ENCODE results near the gene B4GALT6. TPM values are rescaled to one million over a fixed set of nuclear protein-coding genes. Genes with fewer than 3 reads are reported as not detected.

The B4GALT6 gene
- total RNA-seq, 2 experiments from 2014 or later = 2.7 to 3.6 TPM

GRCh38 chr18:31643003-31643402 is 41.4 kb downstream of the B4GALT6 start:
- intact Hi-C loops (cut with micrococcal nuclease) = no loop called here
- Mint-ChIP-seq H3K4me1 (ENCODE audit: low read depth) (peaks cover 11% of the 10 kb centered on the region), H3K27me3 (ENCODE audit: low read depth) (no peaks in the 10 kb centered on the region), H3K27ac (no peak overlapping the region), H3K4me3 (no peak overlapping the region), H3K9me3 (no peaks in the 10 kb centered on the region), H3K36me3 (ENCODE audit: low read depth) (no peaks in the 10 kb centered on the region)
- DNase-seq = no peak
- CTCF ChIA-PET = no interaction called here

- Mint-ChIP-seq H3K9me3 (peaks cover 2% of the 10 kb centered on the region), H3K4me3 (no peak overlapping the region), H3K36me3 (ENCODE audit: low read depth) (peaks cover 4% of the 10 kb centered on the region), H3K27me3 (ENCODE audit: low read depth) (peaks cover 6% of the 10 kb centered on the region), H3K27ac (no peak overlapping the region), H3K4me1 (ENCODE audit: low read depth) (peaks cover 14% of the 10 kb centered on the region)
- CTCF ChIA-PET = interaction anchor here (0.6 kb wide), 1 partner anchor 120 kb away, joined by 5 read pairs; no protein-coding TSS in a partner anchor
- DNase-seq = no peak
- intact Hi-C loops (cut with micrococcal nuclease) = no loop called here
Observed at GRCh38 chr18:31637445-31637844, 46.9 kb downstream of the B4GALT6 start.

DNA sequence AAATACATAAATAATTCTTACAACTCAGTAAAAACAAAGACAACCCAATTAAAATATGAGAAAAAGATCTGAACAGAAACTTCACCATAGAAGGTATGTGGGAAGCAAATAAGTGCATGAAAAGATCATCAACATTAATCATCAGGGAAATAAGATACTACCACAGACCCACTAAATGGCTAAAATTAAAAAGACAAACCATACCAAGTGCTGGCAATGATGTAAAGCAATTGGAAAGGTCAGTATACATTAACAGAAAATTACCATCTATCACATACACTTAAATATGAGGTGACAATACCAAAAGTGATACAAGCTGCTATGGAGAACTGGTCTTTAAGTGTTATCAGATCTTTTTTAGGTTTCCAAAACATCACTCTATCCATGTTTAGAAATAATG is 48.0 kb downstream of the B4GALT6 start:
- peaks cover 2% of the 10 kb centered on the region for H3K9me3 Mint-ChIP-seq
- H3K4me1 Mint-ChIP-seq (ENCODE audit: low read depth) = peaks cover 14% of the 10 kb centered on the region
- no peak for DNase-seq
- CTCF ChIA-PET = no interaction called here
- intact Hi-C loops (cut with micrococcal nuclease) = no loop called here
- H3K27ac Mint-ChIP-seq = no peak overlapping the region
- H3K27me3 Mint-ChIP-seq (ENCODE audit: low read depth) = peaks cover 6% of the 10 kb centered on the region
- no peak overlapping the region for H3K4me3 Mint-ChIP-seq
- peaks cover 4% of the 10 kb centered on the region for H3K36me3 Mint-ChIP-seq (ENCODE audit: low read depth)

GRCh38 chr18:31634331-31634713 is 50.1 kb downstream of the B4GALT6 start:
- CTCF ChIA-PET = interaction anchor here (1.1 kb wide), 1 partner anchor 16 kb away, joined by 4 read pairs; no protein-coding TSS in a partner anchor
- H3K4me1 Mint-ChIP-seq (ENCODE audit: low read depth) = peaks cover 14% of the 10 kb centered on the region
- H3K4me3 Mint-ChIP-seq = no peak overlapping the region
- H3K27ac Mint-ChIP-seq = no peak overlapping the region
- H3K36me3 Mint-ChIP-seq (ENCODE audit: low read depth) = peaks cover 4% of the 10 kb centered on the region
- H3K27me3 Mint-ChIP-seq (ENCODE audit: low read depth) = peaks cover 6% of the 10 kb centered on the region
- peaks cover 2% of the 10 kb centered on the region for H3K9me3 Mint-ChIP-seq
- intact Hi-C loops (cut with micrococcal nuclease) = no loop called here
- no peak for DNase-seq

DNA sequence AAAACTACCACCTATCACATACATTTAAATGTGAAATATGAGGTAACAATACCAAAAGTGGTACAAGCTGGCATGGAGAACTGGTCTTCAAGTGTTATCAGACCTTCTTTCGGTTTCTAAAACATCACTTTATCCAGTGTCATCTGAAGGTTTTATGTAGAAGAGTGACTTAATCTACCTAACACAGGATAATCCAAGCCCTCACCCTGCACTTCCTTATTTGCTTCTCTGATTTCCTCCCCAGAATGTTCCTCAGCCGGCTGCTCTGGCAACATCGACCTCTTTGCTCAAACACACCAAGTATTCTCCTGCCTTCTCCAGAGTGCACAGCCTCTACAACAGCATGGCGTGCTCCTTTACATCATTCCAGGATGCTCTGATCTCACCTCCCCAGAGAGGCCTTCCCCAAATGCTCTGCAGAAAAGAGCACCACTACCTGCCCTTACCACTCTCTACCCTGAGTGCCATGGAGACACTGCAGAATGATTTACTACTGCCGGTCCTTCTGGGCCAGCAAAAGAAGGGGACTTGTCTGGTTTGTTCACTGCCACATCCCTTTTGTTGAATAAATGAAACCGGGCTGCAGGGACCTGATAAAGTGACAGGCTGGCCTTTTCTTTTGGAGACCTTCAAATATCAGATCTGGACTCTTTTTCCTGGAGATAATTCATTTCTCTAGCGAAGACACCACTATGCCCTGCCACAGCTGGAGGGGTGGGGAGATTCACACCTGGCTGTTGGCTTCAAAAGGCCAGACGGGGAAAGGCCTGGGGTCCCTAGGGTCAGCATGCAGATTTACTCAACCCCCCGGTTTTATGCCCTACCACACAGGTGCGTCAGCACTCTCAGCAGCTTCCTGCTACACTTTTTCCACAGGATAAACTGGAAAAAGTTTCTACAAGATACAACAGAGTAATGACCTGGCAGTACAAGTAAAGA is 50.7 kb downstream of the B4GALT6 start:
- intact Hi-C loops (cut with micrococcal nuclease) = no loop called here
- Mint-ChIP-seq H3K4me3 (no peak overlapping the region), H3K36me3 (ENCODE audit: low read depth) (peaks cover 4% of the 10 kb centered on the region), H3K4me1 (ENCODE audit: low read depth) (peaks cover 14% of the 10 kb centered on the region), H3K27me3 (ENCODE audit: low read depth) (peaks cover 6% of the 10 kb centered on the region), H3K27ac (no peak overlapping the region), H3K9me3 (peaks cover 2% of the 10 kb centered on the region)
- no peak for DNase-seq
- CTCF ChIA-PET = interaction anchor here (1.1 kb wide), 1 partner anchor 15 kb away, joined by 4 read pairs; no protein-coding TSS in a partner anchor

- H3K36me3 Mint-ChIP-seq (ENCODE audit: low read depth) = peaks cover 4% of the 10 kb centered on the region
- H3K27me3 Mint-ChIP-seq (ENCODE audit: low read depth) = peaks cover 6% of the 10 kb centered on the region
- no peak overlapping the region for H3K4me3 Mint-ChIP-seq
- H3K4me1 Mint-ChIP-seq (ENCODE audit: low read depth) = peaks cover 14% of the 10 kb centered on the region
- peaks cover 2% of the 10 kb centered on the region for H3K9me3 Mint-ChIP-seq
- intact Hi-C loops (cut with micrococcal nuclease) = no loop called here
- DNase-seq = no peak
- CTCF ChIA-PET = no interaction called here
- no peak overlapping the region for H3K27ac Mint-ChIP-seq
Observed at GRCh38 chr18:31632356-31632755, 52.0 kb downstream of the B4GALT6 start.

GRCh38 chr18:31631526-31631925 is 52.9 kb downstream of the B4GALT6 start:
- peaks cover 14% of the 10 kb centered on the region for H3K4me1 Mint-ChIP-seq (ENCODE audit: low read depth)

GRCh38 chr18:31630549-31630948 is 53.8 kb downstream of the B4GALT6 start:
- CTCF ChIA-PET = interaction anchor here (0.6 kb wide), 1 partner anchor 204 kb away, joined by 4 read pairs; no protein-coding TSS in a partner anchor
- intact Hi-C loops (cut with micrococcal nuclease) = no loop called here
- Mint-ChIP-seq H3K27ac (no peak overlapping the region), H3K27me3 (ENCODE audit: low read depth) (peaks cover 3% of the 10 kb centered on the region), H3K4me3 (no peak overlapping the region), H3K4me1 (ENCODE audit: low read depth) (peaks cover 14% of the 10 kb centered on the region), H3K9me3 (no peaks in the 10 kb centered on the region), H3K36me3 (ENCODE audit: low read depth) (no peaks in the 10 kb centered on the region)
- DNase-seq = no peak

More at GRCh38 chr18:31631526-31631925, 52.9 kb downstream of the B4GALT6 start:
- no peak overlapping the region for H3K4me3 Mint-ChIP-seq
- DNase-seq = no peak
- H3K27ac Mint-ChIP-seq = no peak overlapping the region
- CTCF ChIA-PET = no interaction called here
- peaks cover 1% of the 10 kb centered on the region for H3K36me3 Mint-ChIP-seq (ENCODE audit: low read depth)
- intact Hi-C loops (cut with micrococcal nuclease) = no loop called here
- H3K27me3 Mint-ChIP-seq (ENCODE audit: low read depth) = peaks cover 3% of the 10 kb centered on the region
- H3K9me3 Mint-ChIP-seq = no peaks in the 10 kb centered on the region

- Mint-ChIP-seq H3K9me3 (no peaks in the 10 kb centered on the region), H3K36me3 (ENCODE audit: low read depth) (no peaks in the 10 kb centered on the region), H3K27me3 (ENCODE audit: low read depth) (no peaks in the 10 kb centered on the region), H3K4me1 (ENCODE audit: low read depth) (no peaks in the 10 kb centered on the region), H3K27ac (no peak overlapping the region), H3K4me3 (no peak overlapping the region)
- CTCF ChIA-PET = no interaction called here
- no peak for DNase-seq
- intact Hi-C loops (cut with micrococcal nuclease) = no loop called here
Observed at GRCh38 chr18:31626409-31626808, 58.0 kb downstream of the B4GALT6 start.

- Mint-ChIP-seq H3K36me3 (ENCODE audit: low read depth) (no peaks in the 10 kb centered on the region), H3K27me3 (ENCODE audit: low read depth) (no peaks in the 10 kb centered on the region), H3K9me3 (no peaks in the 10 kb centered on the region), H3K27ac (no peak overlapping the region), H3K4me3 (no peak overlapping the region), H3K4me1 (ENCODE audit: low read depth) (no peaks in the 10 kb centered on the region)
- DNase-seq = no peak
- intact Hi-C loops (cut with micrococcal nuclease) = no loop called here
- CTCF ChIA-PET = interaction anchor here (1.3 kb wide), 1 partner anchor 14 kb away, joined by 3 read pairs; no protein-coding TSS in a partner anchor
Observed at GRCh38 chr18:31624892-31625640, 59.3 kb downstream of the B4GALT6 start.

DNA sequence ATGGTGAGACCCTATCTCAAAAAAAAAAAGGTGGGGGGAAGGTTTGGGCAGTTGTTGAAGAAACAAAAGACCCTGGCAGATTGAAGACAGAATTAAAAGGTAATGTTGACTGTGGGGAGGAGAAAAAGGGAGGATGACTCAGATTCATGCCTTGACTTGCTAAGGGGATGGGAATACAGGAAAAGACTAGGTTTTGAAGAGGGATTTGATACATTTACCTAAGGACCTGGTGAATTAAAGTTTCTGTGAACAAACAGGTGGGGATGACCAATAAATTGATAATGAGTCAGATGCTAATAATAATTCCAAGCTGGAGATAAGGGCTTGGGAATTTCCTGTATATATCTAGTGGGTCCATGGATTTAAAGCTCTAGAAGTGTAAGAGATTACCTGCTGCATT is 65.1 kb downstream of the B4GALT6 start:
- Mint-ChIP-seq H3K27me3 (ENCODE audit: low read depth) (peaks cover 6% of the 10 kb centered on the region), H3K36me3 (ENCODE audit: low read depth) (no peaks in the 10 kb centered on the region), H3K9me3 (no peaks in the 10 kb centered on the region), H3K4me1 (ENCODE audit: low read depth) (no peaks in the 10 kb centered on the region), H3K4me3 (no peak overlapping the region), H3K27ac (no peak overlapping the region)
- no peak for DNase-seq
- CTCF ChIA-PET = interaction anchor here (1.2 kb wide), 1 partner anchor 15 kb away, joined by 4 read pairs; no protein-coding TSS in a partner anchor
- intact Hi-C loops (cut with micrococcal nuclease) = no loop called here

GRCh38 chr18:31618801-31619200 is 65.6 kb downstream of the B4GALT6 start:
- Mint-ChIP-seq H3K9me3 (no peaks in the 10 kb centered on the region), H3K27ac (no peak overlapping the region), H3K4me3 (no peak overlapping the region), H3K4me1 (ENCODE audit: low read depth) (no peaks in the 10 kb centered on the region), H3K27me3 (ENCODE audit: low read depth) (peaks cover 6% of the 10 kb centered on the region), H3K36me3 (ENCODE audit: low read depth) (no peaks in the 10 kb centered on the region)
- intact Hi-C loops (cut with micrococcal nuclease) = no loop called here
- CTCF ChIA-PET = interaction anchor here (0.6 to 1.2 kb wide), 2 partner anchors 16 to 40 kb away, joined by 4 to 6 read pairs; no protein-coding TSS in a partner anchor
- DNase-seq = no peak

All from activated naive CD4-positive, alpha-beta T cell treated with anti-CD3 and anti-CD28 coated beads for 36 hours (primary cell).